H1 (cell line): ENCODE results near the gene AKT1S1. TPM values are rescaled to one million over a fixed set of nuclear protein-coding genes. Genes with fewer than 3 reads are reported as not detected.

Experiments
- CTCF ChIA-PET: fragments of 300-600 bp; sonication (Branson Sonifier 250); formaldehyde crosslinking; loops from one replicate; lab custom pipeline; 2021; ENCODE audit not compliant: partially characterized antibody; lab: Charles Lee
- POLR2A ChIA-PET: fragments of 300-600 bp; sonication (Branson Sonifier 250); formaldehyde crosslinking; loops from one replicate; lab custom pipeline; 2021; ENCODE audit warnings: inconsistent platforms; ENCODE audit not compliant: partially characterized antibody; lab: Charles Lee
- DNase-seq, 2 experiments: peaks; one replicate each; pipeline versions ENCODE4 v3.0.0 to v3.0.0-alpha.2; 2010 to 2022; ENCODE audit warnings: low spot score in 2 of 2, low read depth in 1 of 2, mixed read lengths in 1 of 2
- FAIRE-seq: peaks from 2 replicates; lab custom pipeline; 2011; peaks lifted over from hg19 to GRCh38; lab: Jason Lieb, UNC
- H2AFZ ChIP-seq: 2 replicates; pipeline ENCODE4 v1.8.1; 2012; ENCODE audit warnings: low read length, inconsistent platforms
- H2AK5ac ChIP-seq: 2 replicates; pipeline ENCODE4 v1.6.1; 2013; ENCODE audit warnings: low read depth, low read length
- H2BK120ac ChIP-seq: replicated peaks from 2 replicates; pipeline ENCODE3; 2013; ENCODE audit warnings: low read depth, low read length, inconsistent platforms
- H2BK12ac ChIP-seq: 2 replicates; pipeline ENCODE4 v1.6.1; 2013; ENCODE audit warnings: low read depth, low read length
- H2BK15ac ChIP-seq: 2 replicates; pipeline ENCODE4 v1.6.1; 2013; ENCODE audit warnings: low read length
- H2BK20ac ChIP-seq: 2 replicates; pipeline ENCODE4 v1.6.1; 2013; ENCODE audit warnings: low read length
- H2BK5ac ChIP-seq: 2 replicates; pipeline ENCODE4 v1.6.1; 2013; ENCODE audit warnings: low read depth, low read length
- H3K14ac ChIP-seq: 2 replicates; pipeline ENCODE4 v1.6.1; 2013; ENCODE audit warnings: inconsistent platforms; ENCODE audit not compliant: insufficient read length
- H3K18ac ChIP-seq: 2 replicates; pipeline ENCODE4 v1.6.1; 2013; ENCODE audit warnings: low read length; ENCODE audit errors: extremely low read depth
- H3K23ac ChIP-seq: 2 replicates; pipeline ENCODE4 v1.6.1; 2013; ENCODE audit warnings: inconsistent platforms; ENCODE audit not compliant: insufficient read length
- H3K23me2 ChIP-seq: 2 replicates; pipeline ENCODE4 v1.6.1; 2013; ENCODE audit warnings: low read depth, low read length
- H3K27ac ChIP-seq: 2 replicates; pipeline ENCODE4 v1.6.1; 2011; ENCODE audit warnings: low read depth, low read length, inconsistent platforms
- H3K27me3 ChIP-seq, 4 experiments: replicated peaks in 1 of 4; 1 replicate in 1 of 4; 2 replicates in 3 of 4; pipeline versions ENCODE4 v1.6.1 to v1.8.1; 2011 to 2013; ENCODE audit warnings: low read length in 3 of 4, mild to moderate bottlenecking in 3 of 4, inconsistent platforms in 2 of 4, mixed read lengths in 2 of 4, moderate library complexity in 1 of 4; ENCODE audit not compliant: control insufficient read depth in 3 of 4, insufficient read depth in 3 of 4; ENCODE audit errors: extremely low read depth in 1 of 4
- H3K36me3 ChIP-seq, 4 experiments: 2 replicates each; pipeline versions ENCODE4 v1.6.1 to v1.8.1; 2011 to 2013; ENCODE audit warnings: mild to moderate bottlenecking in 4 of 4, low read length in 3 of 4, moderate library complexity in 2 of 4, control low read depth in 1 of 4, inconsistent platforms in 1 of 4; ENCODE audit not compliant: insufficient read depth in 4 of 4, control insufficient read depth in 2 of 4
- H3K4ac ChIP-seq: replicated peaks from 2 replicates; pipeline ENCODE3; 2013; ENCODE audit warnings: low read length, low read depth, mixed read lengths, inconsistent platforms; ENCODE audit not compliant: insufficient read length
- H3K4me1 ChIP-seq, 4 experiments: replicated peaks in 1 of 4; 1 replicate in 1 of 4; 2 replicates in 3 of 4; pipeline versions ENCODE4 v1.6.1 to v1.8.1; 2011 to 2013; ENCODE audit warnings: low read length in 3 of 4, inconsistent platforms in 2 of 4, mixed read lengths in 1 of 4; ENCODE audit not compliant: insufficient read depth in 4 of 4, control insufficient read depth in 3 of 4
- H3K4me2 ChIP-seq, 2 experiments: 2 replicates each; pipeline versions ENCODE4 v1.6.1 to v1.8.1; 2011 to 2013; ENCODE audit warnings: low read depth in 2 of 2, low read length in 2 of 2, control low read depth in 1 of 2, inconsistent platforms in 1 of 2, mild to moderate bottlenecking in 1 of 2; ENCODE audit not compliant: insufficient read depth in 1 of 2
- H3K4me3 ChIP-seq, 4 experiments: fragments of 200-600, 300-600 bp in 1 of 4; sonication (generic), shearing (Covaris generic), sonication (Bioruptor Twin) in 1 of 4; 2 replicates each; pipeline versions ENCODE4 v1.5.1 to v1.8.1; 2011 to 2016; ENCODE audit warnings: low read length in 4 of 4, low read depth in 3 of 4, control low read depth in 2 of 4, inconsistent platforms in 2 of 4, mild to moderate bottlenecking in 2 of 4, mixed read lengths in 1 of 4, moderate library complexity in 1 of 4; ENCODE audit not compliant: insufficient read depth in 2 of 4; ENCODE audit errors: extremely low read depth in 1 of 4
- H3K56ac ChIP-seq: replicated peaks from 2 replicates; pipeline ENCODE3; 2013; ENCODE audit warnings: low read depth, mild to moderate bottlenecking, mixed read lengths, low read length, inconsistent platforms; ENCODE audit not compliant: insufficient read length
- H3K79me1 ChIP-seq: 2 replicates; pipeline ENCODE4 v1.6.1; 2013; ENCODE audit warnings: low read depth, low read length, control low read depth
- H3K79me2 ChIP-seq, 2 experiments: 2 replicates each; pipeline versions ENCODE4 v1.6.1 to v1.8.1; 2012 to 2013; ENCODE audit warnings: low read length in 2 of 2, mild to moderate bottlenecking in 2 of 2, inconsistent platforms in 1 of 2; ENCODE audit not compliant: insufficient read depth in 2 of 2, control insufficient read depth in 1 of 2
- H3K9ac ChIP-seq, 4 experiments: replicated peaks in 1 of 4; 1 replicate in 1 of 4; 2 replicates in 3 of 4; pipeline versions ENCODE4 v1.6.1 to v1.8.1; 2011 to 2013; ENCODE audit warnings: low read depth in 3 of 4, low read length in 3 of 4, control low read depth in 2 of 4, mild to moderate bottlenecking in 2 of 4, moderate library complexity in 2 of 4, inconsistent platforms in 1 of 4; ENCODE audit errors: extremely low read depth in 1 of 4
- H3K9me3 ChIP-seq, 2 experiments: 2 replicates each; pipeline versions ENCODE4 v1.6.1 to v1.8.1; 2012 to 2013; ENCODE audit warnings: mild to moderate bottlenecking in 2 of 2, moderate library complexity in 2 of 2, control low read depth in 1 of 2, inconsistent platforms in 1 of 2, low read depth in 1 of 2, low read length in 1 of 2, mixed read lengths in 1 of 2; ENCODE audit not compliant: insufficient read depth in 2 of 2
- H4K20me1 ChIP-seq, 2 experiments: replicated peaks in 1 of 2; 2 replicates each; pipeline versions ENCODE3 to v1.8.1; 2011 to 2013; ENCODE audit warnings: inconsistent platforms in 2 of 2, low read length in 2 of 2, mild to moderate bottlenecking in 1 of 2; ENCODE audit not compliant: insufficient read depth in 2 of 2, control insufficient read depth in 1 of 2
- H4K5ac ChIP-seq: 2 replicates; pipeline ENCODE4 v1.6.1; 2013; ENCODE audit warnings: low read length, low read depth, mixed read lengths, inconsistent platforms; ENCODE audit not compliant: insufficient read length
- H4K8ac ChIP-seq: 2 replicates; pipeline ENCODE4 v1.8.0; 2013; ENCODE audit warnings: mild to moderate bottlenecking, moderate library complexity, low read length, inconsistent platforms; ENCODE audit not compliant: insufficient read depth; ENCODE audit errors: extremely low read depth
- H4K91ac ChIP-seq: replicated peaks from 2 replicates; pipeline ENCODE3; 2013; ENCODE audit warnings: low read length, mixed read lengths, inconsistent platforms; ENCODE audit not compliant: insufficient read length
- BCL11A ChIP-seq, 2 experiments: IDR thresholded peaks; one replicate each; pipeline ENCODE4 v1.6.1; 2011; ENCODE audit warnings: low read depth in 2 of 2, low read length in 2 of 2, mild to moderate bottlenecking in 2 of 2
- CBX8 ChIP-seq: fragments of 300-800, 300-1000 bp; sonication (generic); IDR thresholded peaks from 2 replicates; pipeline ENCODE4 v1.7.1; 2016; ENCODE audit warnings: low read depth, low read length, borderline replicate concordance
- CREB1 ChIP-seq: IDR thresholded peaks from 2 replicates; pipeline ENCODE4 v1.6.1; 2012; ENCODE audit warnings: inconsistent platforms
- EGR1 ChIP-seq: IDR thresholded peaks from 2 replicates; pipeline ENCODE4 v1.6.1; 2011; ENCODE audit warnings: low read depth, low read length, borderline replicate concordance
- HDAC6 ChIP-seq: IDR thresholded peaks from one replicate; pipeline ENCODE4 v1.7.1; 2012; ENCODE audit warnings: low read depth, mild to moderate bottlenecking, inconsistent platforms, low read length, moderate library complexity
- RNF2 ChIP-seq: fragments of 200-900, 300-1000 bp; sonication (generic); IDR thresholded peaks from 2 replicates; pipeline ENCODE4 v1.7.1; 2016; ENCODE audit warnings: borderline replicate concordance, low read depth, mild to moderate bottlenecking, antibody characterized with exemption, low read length; ENCODE audit not compliant: poor library complexity, severe bottlenecking; ENCODE audit errors: missing control alignments
- SP1 ChIP-seq: IDR thresholded peaks from 2 replicates; pipeline ENCODE4 v1.6.1; 2011; ENCODE audit warnings: low read depth, low read length
- SP2 ChIP-seq: IDR thresholded peaks from 2 replicates; pipeline ENCODE4 v1.6.1; 2012; ENCODE audit warnings: mild to moderate bottlenecking, low read length, inconsistent platforms
- SRF ChIP-seq: IDR thresholded peaks from 2 replicates; pipeline ENCODE4 v1.6.1; 2011; ENCODE audit warnings: mild to moderate bottlenecking, low read depth, low read length, moderate library complexity
- SUZ12 ChIP-seq: fragments of 200-600 bp; sonication (generic); IDR thresholded peaks from 2 replicates; pipeline ENCODE4 v1.6.1; 2012; ENCODE audit warnings: mild to moderate bottlenecking, inconsistent platforms, low read length, moderate library complexity, mixed read lengths
- TBP ChIP-seq: IDR thresholded peaks from 2 replicates; pipeline ENCODE4 v1.6.1; 2011; ENCODE audit warnings: low read depth, low read length, improper control_type of control experiment
- TCF12 ChIP-seq: IDR thresholded peaks from 2 replicates; pipeline ENCODE4 v1.6.1; 2011; ENCODE audit warnings: low read depth, mild to moderate bottlenecking, low read length
- TEAD4 ChIP-seq: IDR thresholded peaks from 2 replicates; pipeline ENCODE4 v1.6.1; 2012; ENCODE audit warnings: low read depth, low read length, inconsistent platforms, mixed read lengths
- ZNF274 ChIP-seq: IDR thresholded peaks from 2 replicates; pipeline ENCODE4 v1.7.0; 2012; ENCODE audit warnings: low read length, borderline replicate concordance; ENCODE audit errors: extremely low read depth
- WGBS, 2 experiments: shearing (Covaris generic) in 1 of 2; methylation state at CpG; one replicate each; pipeline versions ENCODE4 v1.1.6 to v1.1.7; 2013 to 2015; ENCODE audit warnings: low lambda C conversion rate in 2 of 2, mixed read lengths in 2 of 2, inconsistent platforms in 1 of 2, low coverage in 1 of 2, missing lambda C conversion rate in 1 of 2; ENCODE audit not compliant: insufficient replicate concordance in 2 of 2, insufficient coverage in 1 of 2, insufficient read length in 1 of 2; ENCODE audit errors: extremely low coverage in 1 of 2, missing lambda C conversion rate in 1 of 2; 5-methylcytosine and 5-hydroxymethylcytosine counted together
- polyA plus RNA-seq, 7 experiments: library from polyadenylated mRNA; depleted of rRNA in 3 of 7; stranded (reverse) in 5 of 7; unstranded in 2 of 7; fragments of >200 nt in 5 of 7; fragments of 200-250 nt in 2 of 7; gene quantifications; 1 replicate in 5 of 7; 2 replicates in 1 of 7; 4 replicates in 1 of 7; pipeline versions ENCODE4 v1.2.1 to v1.2.3, GENCODE V29; 2011 to 2013; ENCODE audit warnings: missing spikeins in 2 of 7, mixed read lengths in 2 of 7
- total RNA-seq: library from RNA; stranded (reverse); fragmentation: NEBNext Ultra II Directional; extraction: Animal tissue kit (Norgen Biotek cat#: 25700); gene quantifications from 2 replicates; pipeline ENCODE4 v1.2.1, GENCODE V29; 2021
- TF ChIP-seq, protein P1 (sequence below): IDR thresholded peaks from 2 replicates; pipeline ENCODE4 v1.6.1; 2012; ENCODE audit warnings: inconsistent platforms

Gene AKT1S1
- total and polyA plus RNA-seq, 2 of the 8 experiments (the other 6 are each of a cell fraction or from before 2014, with no cell fraction given), result 40.7 to 45.9 TPM

DNA sequence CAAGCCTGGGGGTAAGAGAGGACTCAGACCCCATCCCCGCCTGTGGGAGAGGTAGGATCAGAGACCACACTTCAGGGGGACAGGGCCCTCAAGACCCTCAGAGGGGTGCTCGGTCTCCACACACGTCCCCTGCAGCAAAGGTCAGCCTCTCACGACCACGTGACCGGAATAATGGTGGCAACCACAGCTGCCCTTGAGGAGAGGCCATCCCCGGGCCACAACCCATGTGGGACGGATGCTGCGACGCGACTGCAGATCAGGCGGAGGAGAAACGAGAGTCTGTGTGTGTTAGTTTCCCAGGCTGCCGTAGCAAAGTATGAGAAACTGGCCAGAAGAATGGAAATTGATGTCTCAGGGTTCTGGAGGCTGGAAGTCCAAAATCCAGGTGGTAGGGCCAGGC lies 50.1 kb downstream of the AKT1S1 start:
- Histone ChIP-seq H2AFZ (no peak overlapping the region), H3K23ac (no peak overlapping the region), H3K14ac (no peak overlapping the region), H3K9me3 (no peaks in the 10 kb centered on the region), H2BK20ac (no peak overlapping the region), H3K9ac (no peak overlapping the region), H3K23me2 (no peaks in the 10 kb centered on the region), H3K4me1 (no peaks in the 10 kb centered on the region), H3K18ac (no peak overlapping the region), H4K91ac (no peak overlapping the region), H3K4me3 (no peak overlapping the region), H4K5ac (no peak overlapping the region), H2AK5ac (no peak overlapping the region), H3K27me3 (no peaks in the 10 kb centered on the region), H3K79me2 (peaks cover 0 to 27% of the 10 kb centered on the region in 2 experiments; a peak in 3 of 4 replicates), H3K27ac (no peak overlapping the region), H4K20me1 (peaks cover 10 to 19% of the 10 kb centered on the region in 2 experiments), H3K4ac (no peak overlapping the region), H3K79me1 (peaks cover 16% of the 10 kb centered on the region), H2BK15ac (no peak overlapping the region), H2BK5ac (no peak overlapping the region), H3K56ac (no peak overlapping the region), H3K36me3 (peaks cover 3 to 22% (median 11%) of the 10 kb centered on the region in 4 experiments; a peak in 5 of 8 replicates), H2BK120ac (no peak overlapping the region), H4K8ac (no peak overlapping the region; the same call in 1 of the 2 replicates), H3K4me2 (no peak overlapping the region), H2BK12ac (no peak overlapping the region)
- CTCF ChIA-PET, result no interaction called here
- 93% methylated on average over 14 of the region's 14 CpGs; no CpG with 5 or more reads in 1 of the 2 experiments for WGBS, 2 experiments
- POLR2A ChIA-PET, result interaction anchor here (2.5 to 3.1 kb wide), 2 partner anchors 8 to 25 kb away, joined by 7 to 10 read pairs; no protein-coding TSS in a partner anchor
- FAIRE-seq (no peak), DNase-seq (no peak)
- no peak for TF ChIP-seq SUZ12
- no peak for TF ChIP-seq SP1
- TF ChIP-seq, protein P1, sequence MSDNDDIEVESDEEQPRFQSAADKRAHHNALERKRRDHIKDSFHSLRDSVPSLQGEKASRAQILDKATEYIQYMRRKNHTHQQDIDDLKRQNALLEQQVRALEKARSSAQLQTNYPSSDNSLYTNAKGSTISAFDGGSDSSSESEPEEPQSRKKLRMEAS, result no peak
- TF ChIP-seq TBP, result no peak
- TF ChIP-seq ZNF274, result no peak
- TF ChIP-seq CBX8, result no peak
- no peak for TF ChIP-seq BCL11A (IDR thresholded peaks at IDR 0.05; ENCODE audit: low read depth in 2 of 2, low read length in 2 of 2)
- TF ChIP-seq EGR1, result no peak
- no peak for TF ChIP-seq SP2
- TF ChIP-seq SRF, result no peak
- no peak for TF ChIP-seq TEAD4
- no peak for TF ChIP-seq TCF12
- TF ChIP-seq CREB1, result no peak
- TF ChIP-seq HDAC6, result no peak
- no peak for TF ChIP-seq RNF2
